DND-41 (cell line): ENCODE measurements around the gene PTPRE.

Source experiments
- ATAC-seq: fragments of 200-7000 bp; cut with Tn5 transposase; 3 replicates; pipeline ENCODE4 v1.9.1; 2021; ENCODE audit warnings: low read depth; ENCODE audit not compliant: insufficient read depth
- DNase-seq: peaks from one replicate; pipeline ENCODE4 v3.0.0-alpha.2; 2020
- H2AFZ ChIP-seq: 2 replicates; pipeline ENCODE4 v1.6.0; 2012; ENCODE audit warnings: low read depth, low read length
- H3K27ac ChIP-seq: 2 replicates; pipeline ENCODE4 v1.5.1; 2012; ENCODE audit warnings: low read length, inconsistent platforms
- H3K27me3 ChIP-seq: fragments of 200-600 bp; sonication (generic); 2 replicates; pipeline ENCODE4 v1.6.0; 2012; ENCODE audit warnings: low read length, mild to moderate bottlenecking, inconsistent platforms; ENCODE audit not compliant: insufficient read depth, poor library complexity
- H3K36me3 ChIP-seq: 2 replicates; pipeline ENCODE4 v1.5.1; 2012; ENCODE audit warnings: low read length, inconsistent platforms; ENCODE audit not compliant: insufficient read depth
- H3K4me1 ChIP-seq: 2 replicates; pipeline ENCODE4 v1.5.1; 2012; ENCODE audit warnings: mild to moderate bottlenecking, low read length; ENCODE audit not compliant: insufficient read depth
- H3K4me2 ChIP-seq: 2 replicates; pipeline ENCODE4 v1.6.0; 2012; ENCODE audit warnings: mild to moderate bottlenecking, moderate library complexity, low read length, inconsistent platforms; ENCODE audit not compliant: insufficient read depth
- H3K4me3 ChIP-seq, 2 experiments: fragments of 200-600 bp in 1 of 2; shearing (Covaris generic) in 1 of 2; 2 replicates each; pipeline ENCODE4 v1.5.1; 2012 to 2016; ENCODE audit warnings: inconsistent platforms in 2 of 2, low read length in 2 of 2, mild to moderate bottlenecking in 2 of 2, low read depth in 1 of 2, moderate library complexity in 1 of 2
- H3K79me2 ChIP-seq: 2 replicates; pipeline ENCODE4 v1.6.0; 2012; ENCODE audit warnings: low read length, inconsistent platforms; ENCODE audit not compliant: insufficient read depth
- H3K9ac ChIP-seq: 2 replicates; pipeline ENCODE4 v1.6.0; 2012; ENCODE audit warnings: low read depth, mild to moderate bottlenecking, inconsistent platforms, low read length, moderate library complexity
- H3K9me3 ChIP-seq: 2 replicates; pipeline ENCODE4 v1.5.1; 2012; ENCODE audit warnings: low read length, moderate library complexity, mild to moderate bottlenecking, inconsistent platforms; ENCODE audit not compliant: insufficient read depth, severe bottlenecking
- H4K20me1 ChIP-seq: 2 replicates; pipeline ENCODE4 v1.6.0; 2012; ENCODE audit warnings: low read length; ENCODE audit not compliant: insufficient read depth
- EZH2 ChIP-seq: IDR thresholded peaks from 3 replicates; pipeline ENCODE4 v1.6.1; 2012; ENCODE audit warnings: borderline replicate concordance, low read depth, mild to moderate bottlenecking, moderate library complexity, low read length, inconsistent platforms; ENCODE audit not compliant: severe bottlenecking
- TF ChIP-seq, protein P1 (sequence below): IDR thresholded peaks from 2 replicates; pipeline ENCODE4 v1.5.1; 2012; ENCODE audit warnings: borderline replicate concordance, low read length, moderate library complexity, mild to moderate bottlenecking; ENCODE audit not compliant: poor library complexity, severe bottlenecking; ENCODE audit errors: extremely low read depth

Gene PTPRE

DNA sequence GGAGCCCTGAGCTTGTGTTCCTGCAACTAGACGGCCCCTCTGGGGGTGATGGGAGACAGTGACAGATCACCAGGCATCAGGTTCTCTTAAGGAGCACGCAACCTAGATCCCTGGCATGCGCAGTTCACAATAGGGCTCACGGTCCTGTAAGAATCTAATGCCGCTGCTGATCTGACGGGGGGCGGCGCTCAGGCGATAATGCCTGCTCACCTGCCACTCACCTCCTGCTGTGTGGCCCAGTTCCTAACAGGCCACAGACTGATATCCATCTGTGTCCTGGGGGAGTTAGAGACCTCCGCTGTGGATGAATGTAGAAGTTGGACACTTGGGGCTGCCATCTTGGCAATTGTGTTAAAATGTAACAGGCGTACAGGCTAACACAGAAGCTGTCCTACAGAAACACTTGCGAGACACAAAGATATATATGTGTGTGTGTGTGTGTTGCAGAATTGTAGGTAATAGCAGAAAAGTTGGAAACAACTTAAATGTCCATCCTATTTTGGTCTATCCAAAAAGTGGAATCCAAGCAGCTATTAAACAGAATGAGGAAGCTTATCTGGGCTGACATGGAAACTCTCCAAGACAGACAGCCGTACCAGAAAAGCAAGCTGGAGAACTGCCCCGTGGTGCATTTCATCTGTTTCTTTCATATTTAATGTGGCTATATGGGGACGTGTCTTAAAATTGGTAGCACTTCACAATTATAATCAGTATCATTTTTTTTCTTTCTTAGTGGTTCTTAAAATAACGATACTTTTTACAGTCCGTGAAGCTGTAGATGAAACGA is 136.5 kb downstream of the PTPRE start:
- Histone ChIP-seq H3K4me3 (no peak overlapping the region), H3K9me3 (no peaks in the 10 kb centered on the region), H3K36me3 (no peaks in the 10 kb centered on the region), H3K79me2 (peaks cover 9% of the 10 kb centered on the region), H3K4me2 (no peak overlapping the region), H3K27ac (no peak overlapping the region), H4K20me1 (no peaks in the 10 kb centered on the region), H3K27me3 (no peaks in the 10 kb centered on the region), H3K4me1 (peaks cover 22% of the 10 kb centered on the region), H2AFZ (no peak overlapping the region), H3K9ac (no peak overlapping the region)
- TF ChIP-seq, protein P1, sequence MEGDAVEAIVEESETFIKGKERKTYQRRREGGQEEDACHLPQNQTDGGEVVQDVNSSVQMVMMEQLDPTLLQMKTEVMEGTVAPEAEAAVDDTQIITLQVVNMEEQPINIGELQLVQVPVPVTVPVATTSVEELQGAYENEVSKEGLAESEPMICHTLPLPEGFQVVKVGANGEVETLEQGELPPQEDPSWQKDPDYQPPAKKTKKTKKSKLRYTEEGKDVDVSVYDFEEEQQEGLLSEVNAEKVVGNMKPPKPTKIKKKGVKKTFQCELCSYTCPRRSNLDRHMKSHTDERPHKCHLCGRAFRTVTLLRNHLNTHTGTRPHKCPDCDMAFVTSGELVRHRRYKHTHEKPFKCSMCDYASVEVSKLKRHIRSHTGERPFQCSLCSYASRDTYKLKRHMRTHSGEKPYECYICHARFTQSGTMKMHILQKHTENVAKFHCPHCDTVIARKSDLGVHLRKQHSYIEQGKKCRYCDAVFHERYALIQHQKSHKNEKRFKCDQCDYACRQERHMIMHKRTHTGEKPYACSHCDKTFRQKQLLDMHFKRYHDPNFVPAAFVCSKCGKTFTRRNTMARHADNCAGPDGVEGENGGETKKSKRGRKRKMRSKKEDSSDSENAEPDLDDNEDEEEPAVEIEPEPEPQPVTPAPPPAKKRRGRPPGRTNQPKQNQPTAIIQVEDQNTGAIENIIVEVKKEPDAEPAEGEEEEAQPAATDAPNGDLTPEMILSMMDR = no peak
- TF ChIP-seq EZH2 = no peak
- ATAC-seq = no peak
- DNase-seq = no peak

- Histone ChIP-seq H3K4me2 (no peak overlapping the region), H4K20me1 (no peaks in the 10 kb centered on the region), H2AFZ (no peak overlapping the region), H3K9ac (no peak overlapping the region), H3K27me3 (no peaks in the 10 kb centered on the region), H3K4me3 (no peak overlapping the region), H3K36me3 (peaks cover under 1% of the 10 kb centered on the region; the same call in 1 of the 2 replicates), H3K79me2 (peaks cover 16% of the 10 kb centered on the region), H3K9me3 (no peaks in the 10 kb centered on the region), H3K4me1 (peaks cover 30% of the 10 kb centered on the region), H3K27ac (no peak overlapping the region)
- TF ChIP-seq EZH2 = no peak
- TF ChIP-seq, protein P1 = no peak
- no peak for ATAC-seq
- DNase-seq = no peak
Measured at GRCh38 chr10:128044186-128044585, 137.3 kb downstream of the PTPRE start.

DNA sequence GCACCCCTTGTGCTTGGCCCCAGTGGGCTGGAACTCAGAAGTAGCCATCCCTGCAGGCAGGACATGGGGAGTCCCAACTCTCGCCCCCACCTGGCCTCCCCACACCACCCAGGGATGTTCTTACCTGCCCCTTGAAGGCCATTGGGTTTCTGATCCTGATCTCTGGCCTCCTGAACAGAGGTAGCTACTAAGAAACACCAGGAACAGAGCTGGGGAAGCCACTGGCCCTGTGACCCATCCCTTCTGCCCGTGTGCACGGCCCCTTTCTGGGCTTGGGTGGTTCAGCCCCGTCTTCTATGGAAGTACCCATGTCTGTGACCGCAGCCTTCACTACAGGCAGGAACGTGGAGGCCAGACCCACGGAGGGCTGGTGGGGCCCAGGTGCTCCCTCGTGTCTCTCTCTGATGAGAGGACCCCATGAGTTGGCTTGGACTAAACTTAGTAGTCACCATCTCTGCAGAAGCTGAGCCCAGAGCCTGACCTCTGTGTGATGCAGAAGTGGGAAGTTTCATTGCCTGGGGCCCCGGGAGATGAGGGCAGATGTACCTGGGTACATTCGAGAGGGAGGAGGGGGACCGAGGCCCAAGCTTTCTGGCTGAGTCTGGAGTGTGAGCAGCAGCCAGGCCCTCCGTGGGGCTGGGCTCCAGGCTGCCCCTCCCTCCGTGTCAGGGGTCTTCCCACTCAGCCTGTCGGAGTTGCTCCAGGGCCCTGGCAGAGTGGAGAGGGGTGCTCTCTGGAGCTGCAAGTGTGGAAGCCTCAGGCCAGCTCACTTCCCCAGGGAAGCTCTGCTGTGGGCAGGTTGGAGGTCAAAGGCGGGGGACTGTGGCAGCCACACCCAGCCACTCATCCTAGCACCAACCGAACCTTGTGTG is 138.3 kb downstream of the PTPRE start:
- Histone ChIP-seq H3K9ac (no peak overlapping the region), H3K4me1 (peaks cover 39% of the 10 kb centered on the region), H3K27me3 (no peaks in the 10 kb centered on the region), H3K4me3 (no peak overlapping the region), H3K79me2 (peaks cover 19% of the 10 kb centered on the region), H3K4me2 (no peak overlapping the region), H3K36me3 (peaks cover 8% of the 10 kb centered on the region; the same call in 1 of the 2 replicates), H3K27ac (no peak overlapping the region), H2AFZ (no peak overlapping the region), H4K20me1 (no peaks in the 10 kb centered on the region), H3K9me3 (no peaks in the 10 kb centered on the region)
- DNase-seq (no peak), ATAC-seq (no peak)
- TF ChIP-seq, protein P1 = no peak
- TF ChIP-seq EZH2 = no peak
